Stimulated activated CD8-positive, alpha-beta memory T cell treated with anti-CD3 and anti-CD28 coated beads, Interleukin-15, amount 100 ng/mL, for 4 hours (primary cell): ENCODE measurements around the gene TRIM45.
"Not testable (repeated sequence)": the region's sequence is repeated elsewhere in the genome, so short reads cannot be mapped to it uniquely, and the experiment has no call there.

Experiments used
- DNase-seq, 2 donors: peaks; one replicate each; pipeline ENCODE4 v3.0.0-alpha.2; 2020; ENCODE audit warnings: low read depth in 2 of 2

The TRIM45 gene

GRCh38 chr1:117130526-117130925 is 9.0 kb upstream of the TRIM45 start:
- no peak for DNase-seq

GRCh38 chr1:117128323-117129079 is 7.0 kb upstream of the TRIM45 start:
- DNase-seq: no peak

- no peak for DNase-seq
These were observed 6.2 kb upstream of the TRIM45 start for GRCh38 chr1:117127795-117128194.

GRCh38 chr1:117124661-117125060 is 3.1 kb upstream of the TRIM45 start:
- DNase-seq: no peak

GRCh38 chr1:117123274-117123673 is 1.7 kb upstream of the TRIM45 start:
- no peak for DNase-seq

GRCh38 chr1:117122330-117123025 is 929 bp upstream of the TRIM45 start:
- no peak for DNase-seq

GRCh38 chr1:117120774-117121588 is 568 bp downstream of the TRIM45 start:
- no peak for DNase-seq

DNA sequence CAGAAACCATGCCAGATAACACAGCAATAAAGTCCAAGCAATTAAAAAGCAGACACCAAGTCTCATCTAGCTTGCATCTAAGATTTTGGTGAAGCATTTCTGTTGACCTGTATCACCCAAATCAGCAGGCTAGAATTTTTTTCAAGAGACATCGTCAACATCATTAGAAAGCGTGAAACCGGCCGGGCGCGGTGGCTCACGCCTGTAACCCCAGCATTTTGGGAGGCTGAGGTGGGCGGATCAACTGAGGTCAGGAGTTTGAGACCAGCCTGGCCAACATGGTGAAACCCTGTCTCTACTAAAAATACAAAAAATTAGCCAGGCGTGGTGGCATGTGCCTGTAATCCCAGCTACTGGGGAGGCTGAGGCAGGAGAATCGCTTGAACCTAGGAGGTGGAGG is 2.4 kb downstream of the TRIM45 start:
- not testable (repeated sequence) for DNase-seq

DNA sequence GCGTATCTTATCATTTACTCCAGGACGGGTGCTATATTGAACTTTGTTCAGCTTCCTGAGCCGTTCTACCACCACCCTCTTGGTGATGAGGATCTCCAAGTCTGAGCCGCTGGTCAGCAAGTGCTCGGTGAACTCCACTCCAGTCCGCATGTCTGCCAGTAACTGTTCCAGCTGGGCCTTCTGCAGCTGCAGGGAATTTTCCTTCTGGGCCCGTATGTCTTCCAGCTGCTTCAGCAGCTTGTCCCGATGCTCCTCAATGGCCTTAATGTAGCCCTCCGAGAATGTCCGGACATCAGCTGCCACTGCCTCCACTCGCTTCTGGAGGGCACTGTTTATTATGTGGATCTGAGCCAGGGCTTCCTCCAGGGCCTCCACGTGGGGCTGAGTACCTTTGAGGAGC is 3.4 kb downstream of the TRIM45 start:
- no peak for DNase-seq

GRCh38 chr1:117117697-117118096 is 3.9 kb downstream of the TRIM45 start:
- no peak for DNase-seq

DNA sequence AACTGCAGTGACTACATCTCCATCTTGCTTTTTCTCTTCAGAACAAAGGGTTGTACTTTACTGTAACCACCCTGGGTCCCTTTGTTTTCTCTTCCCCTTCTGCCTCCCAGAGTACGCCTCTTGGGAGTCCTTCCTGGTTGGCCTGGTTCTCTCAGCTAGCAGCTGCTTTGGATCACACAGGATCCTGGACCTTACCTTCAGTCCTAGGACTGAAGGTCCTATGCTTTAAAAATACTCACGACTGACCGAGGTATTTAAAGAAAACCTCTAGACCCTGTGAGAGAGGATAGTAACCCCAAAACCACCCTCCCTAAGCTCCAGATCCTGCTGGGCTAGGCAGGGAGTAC is 4.8 kb downstream of the TRIM45 start:
- DNase-seq: no peak

DNA sequence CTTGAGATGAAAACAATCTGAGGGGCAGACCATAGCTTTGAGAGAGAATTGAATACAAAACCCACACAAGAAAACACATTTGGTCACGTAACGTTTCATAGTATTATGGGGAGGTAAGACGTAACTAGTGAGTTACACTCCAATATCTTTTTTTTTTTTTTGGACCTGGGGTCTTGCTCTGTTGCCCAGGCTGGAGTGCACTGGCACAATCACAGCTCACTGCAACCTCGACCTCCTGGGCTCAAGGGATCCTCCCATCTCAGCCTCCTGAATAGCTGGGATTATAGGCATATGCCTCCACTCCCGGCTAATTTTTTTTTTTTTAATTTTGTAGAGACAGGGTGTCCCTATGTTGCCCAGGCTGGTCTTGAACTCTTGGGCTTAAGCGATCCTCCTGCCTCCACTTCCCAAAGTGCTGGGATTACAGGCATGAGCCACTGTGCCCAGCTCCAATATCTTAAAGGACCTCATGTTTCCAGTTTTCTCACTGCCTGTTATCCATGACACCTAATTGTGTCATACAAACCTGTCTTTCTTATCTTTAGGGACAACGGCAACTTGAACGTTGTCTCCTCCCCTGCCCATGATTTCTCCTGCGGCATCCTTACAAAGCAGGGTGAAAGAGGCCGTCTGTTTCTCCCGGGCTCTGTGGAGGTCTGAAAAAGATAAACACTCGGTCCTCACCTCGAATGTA is 5.3 kb downstream of the TRIM45 start:
- no peak for DNase-seq

DNA sequence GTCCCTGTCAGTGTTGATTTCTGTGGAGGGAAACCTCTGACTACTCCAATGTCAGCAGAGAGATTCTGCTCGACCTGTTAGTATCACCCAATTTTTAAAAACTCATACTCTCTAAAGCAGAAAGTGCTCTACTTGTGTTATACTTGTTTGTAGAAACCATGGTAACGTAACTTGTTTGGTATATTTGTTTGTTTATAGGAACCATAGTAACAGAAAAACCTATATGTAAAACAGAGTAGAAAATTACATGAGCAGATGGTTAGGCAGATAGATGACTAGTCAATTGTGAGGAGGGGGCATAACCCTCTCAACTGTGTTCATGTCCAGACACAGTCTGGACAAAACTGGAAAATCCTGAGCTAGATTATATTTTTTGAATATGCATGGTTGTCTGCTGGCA is 6.7 kb downstream of the TRIM45 start:
- no peak for DNase-seq

- no peak for DNase-seq
These were observed 8.3 kb downstream of the TRIM45 start for GRCh38 chr1:117113199-117113598.

GRCh38 chr1:117112047-117112717 is 9.4 kb downstream of the TRIM45 start:
- DNase-seq: no peak

- no peak for DNase-seq
These were observed 10.8 kb downstream of the TRIM45 start for GRCh38 chr1:117110774-117111173.

GRCh38 chr1:117107364-117107763 is 14.2 kb downstream of the TRIM45 start:
- DNase-seq: no peak

DNA sequence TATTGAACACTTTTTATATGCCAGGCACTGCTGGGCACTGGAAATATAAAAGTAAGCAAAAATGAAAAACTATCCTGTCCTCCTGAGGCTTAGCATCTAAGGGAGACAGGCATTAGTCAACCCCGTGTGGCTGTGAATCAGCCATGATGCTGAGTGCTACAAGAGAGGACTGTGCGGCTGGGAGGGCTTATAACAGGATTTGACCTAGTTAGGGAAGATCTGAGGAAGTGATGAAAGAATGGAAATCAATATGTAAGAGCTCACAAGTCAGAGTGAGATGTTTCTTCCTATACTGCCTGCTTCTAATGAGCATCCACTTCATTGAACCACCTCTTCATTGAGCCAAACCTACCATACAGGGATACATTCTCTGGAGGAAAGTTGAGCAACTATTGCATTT is 15.1 kb downstream of the TRIM45 start:
- DNase-seq: no peak

- DNase-seq: no peak
These were observed 15.8 kb downstream of the TRIM45 start for GRCh38 chr1:117105722-117106121.

DNA sequence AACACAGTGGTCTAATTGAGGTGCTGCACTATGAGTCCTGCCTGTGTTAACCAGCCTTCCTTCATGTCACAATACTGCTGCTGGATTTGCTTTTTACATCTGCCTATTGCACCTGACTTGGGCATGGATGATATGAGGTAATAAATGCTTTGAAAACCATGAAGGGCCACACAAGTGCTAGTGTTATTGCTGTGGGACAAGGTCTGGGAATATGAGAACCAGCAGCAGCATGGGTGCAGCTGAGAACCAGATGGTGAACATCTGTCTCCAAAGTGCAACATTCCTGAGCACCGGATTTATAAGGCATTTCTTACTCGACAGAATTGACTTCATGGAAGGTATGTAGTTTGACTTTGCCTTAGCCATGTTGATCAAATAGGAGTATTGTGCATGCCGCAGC is 16.6 kb downstream of the TRIM45 start:
- DNase-seq: no peak

GRCh38 chr1:117101858-117102257 is 19.7 kb downstream of the TRIM45 start:
- not testable (repeated sequence) for DNase-seq

DNA sequence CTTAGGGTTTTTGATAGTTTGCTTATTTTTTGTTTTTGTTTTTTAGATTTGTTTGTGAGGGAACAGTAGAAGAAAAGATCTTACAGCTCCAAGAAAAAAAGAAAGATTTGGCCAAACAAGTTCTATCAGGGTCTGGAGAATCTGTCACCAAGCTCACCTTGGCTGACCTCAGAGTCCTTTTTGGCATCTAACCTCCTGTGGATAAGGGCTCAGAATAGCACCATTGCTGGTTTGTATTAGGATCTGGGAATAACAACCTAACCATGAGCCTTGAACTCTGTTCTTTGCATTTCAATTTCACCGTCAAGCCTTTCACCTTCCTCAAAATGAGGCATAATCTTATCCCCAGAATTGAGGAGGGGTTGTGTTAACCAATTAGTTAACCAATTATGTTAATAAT is 20.2 kb downstream of the TRIM45 start:
- DNase-seq: no peak
